ENCODE measurements around the gene SRP14. TPM values are rescaled to one million over a fixed set of nuclear protein-coding genes. Genes with fewer than 3 reads are reported as not detected.

Gene SRP14
- total RNA-seq, 1 experiment from 2014 or later: 168 TPM

DNA sequence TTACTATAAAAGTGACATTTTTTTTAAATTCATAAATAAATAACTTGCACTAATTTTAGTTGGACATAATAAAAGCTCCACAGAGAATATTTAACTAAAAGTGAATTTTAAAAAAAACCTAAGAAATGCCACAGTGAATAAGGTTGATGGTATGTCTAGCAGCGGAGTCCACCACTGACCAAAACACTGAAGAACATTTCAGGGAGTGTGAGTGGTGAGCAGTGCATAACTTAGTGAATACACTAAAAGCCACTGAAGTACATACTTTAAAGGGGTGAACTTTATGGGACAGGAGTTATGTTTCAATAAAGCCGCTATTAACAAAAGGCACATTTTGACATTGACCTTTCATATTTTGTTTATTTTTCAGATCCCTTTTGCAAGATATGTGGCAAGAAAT, 32.3 kb downstream of the SRP14 start:
- no TSS peak for BruUV-seq (replicated peaks)
- CTCF ChIA-PET: no interaction called here
- Histone ChIP-seq H3K9ac (ENCODE audit: low read length) (no peak overlapping the region), H4K20me1 (ENCODE audit: insufficient read depth) (no peaks in the 10 kb centered on the region), H3K79me2 (ENCODE audit: insufficient read depth, low read length) (no peaks in the 10 kb centered on the region), H3K4me3 (replicated peaks in 1 of 2; ENCODE audit: low read depth in 1 of 2, low read length in 2 of 2) (no peak overlapping the region), H3K9me2 (ENCODE audit: insufficient read depth) (no peaks in the 10 kb centered on the region), H3K27me3 (ENCODE audit: insufficient read depth, low read length) (no peaks in the 10 kb centered on the region), H2AFZ (ENCODE audit: low read depth, low read length, poor library complexity, severe bottlenecking) (no peak overlapping the region), H3K36me3 (ENCODE audit: control insufficient read depth in 1 of 2, insufficient read depth in 2 of 2, low read length in 2 of 2) (peaks cover 35 to 36% of the 10 kb centered on the region in 2 experiments), H3K4me2 (ENCODE audit: low read length) (no peak overlapping the region), H3K4me1 (ENCODE audit: control insufficient read depth in 1 of 2, insufficient read depth in 2 of 2, low read length in 2 of 2) (peaks cover 1 to 3% of the 10 kb centered on the region in 2 experiments; a peak in 2 of 4 replicates), H3K27ac (ENCODE audit: low read depth, low read length) (no peak overlapping the region), H3K9me3 (ENCODE audit: control insufficient read depth in 1 of 2, insufficient read depth in 1 of 2, low read depth in 1 of 2, low read length in 2 of 2) (no peaks in the 10 kb centered on the region)
- no peak for ATAC-seq
- DNase-seq (ENCODE audit: low read depth, low spot score): no peak
- TF ChIP-seq, protein P1, sequence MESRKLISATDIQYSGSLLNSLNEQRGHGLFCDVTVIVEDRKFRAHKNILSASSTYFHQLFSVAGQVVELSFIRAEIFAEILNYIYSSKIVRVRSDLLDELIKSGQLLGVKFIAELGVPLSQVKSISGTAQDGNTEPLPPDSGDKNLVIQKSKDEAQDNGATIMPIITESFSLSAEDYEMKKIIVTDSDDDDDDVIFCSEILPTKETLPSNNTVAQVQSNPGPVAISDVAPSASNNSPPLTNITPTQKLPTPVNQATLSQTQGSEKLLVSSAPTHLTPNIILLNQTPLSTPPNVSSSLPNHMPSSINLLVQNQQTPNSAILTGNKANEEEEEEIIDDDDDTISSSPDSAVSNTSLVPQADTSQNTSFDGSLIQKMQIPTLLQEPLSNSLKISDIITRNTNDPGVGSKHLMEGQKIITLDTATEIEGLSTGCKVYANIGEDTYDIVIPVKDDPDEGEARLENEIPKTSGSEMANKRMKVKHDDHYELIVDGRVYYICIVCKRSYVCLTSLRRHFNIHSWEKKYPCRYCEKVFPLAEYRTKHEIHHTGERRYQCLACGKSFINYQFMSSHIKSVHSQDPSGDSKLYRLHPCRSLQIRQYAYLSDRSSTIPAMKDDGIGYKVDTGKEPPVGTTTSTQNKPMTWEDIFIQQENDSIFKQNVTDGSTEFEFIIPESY (IDR thresholded peaks at IDR 0.05; ENCODE audit: extremely low read depth, insufficient replicate concordance, low read length): no peak
- TF ChIP-seq ELF1 (IDR thresholded peaks at IDR 0.05; ENCODE audit: borderline replicate concordance, low read depth): no peak
- TF ChIP-seq, protein P2, sequence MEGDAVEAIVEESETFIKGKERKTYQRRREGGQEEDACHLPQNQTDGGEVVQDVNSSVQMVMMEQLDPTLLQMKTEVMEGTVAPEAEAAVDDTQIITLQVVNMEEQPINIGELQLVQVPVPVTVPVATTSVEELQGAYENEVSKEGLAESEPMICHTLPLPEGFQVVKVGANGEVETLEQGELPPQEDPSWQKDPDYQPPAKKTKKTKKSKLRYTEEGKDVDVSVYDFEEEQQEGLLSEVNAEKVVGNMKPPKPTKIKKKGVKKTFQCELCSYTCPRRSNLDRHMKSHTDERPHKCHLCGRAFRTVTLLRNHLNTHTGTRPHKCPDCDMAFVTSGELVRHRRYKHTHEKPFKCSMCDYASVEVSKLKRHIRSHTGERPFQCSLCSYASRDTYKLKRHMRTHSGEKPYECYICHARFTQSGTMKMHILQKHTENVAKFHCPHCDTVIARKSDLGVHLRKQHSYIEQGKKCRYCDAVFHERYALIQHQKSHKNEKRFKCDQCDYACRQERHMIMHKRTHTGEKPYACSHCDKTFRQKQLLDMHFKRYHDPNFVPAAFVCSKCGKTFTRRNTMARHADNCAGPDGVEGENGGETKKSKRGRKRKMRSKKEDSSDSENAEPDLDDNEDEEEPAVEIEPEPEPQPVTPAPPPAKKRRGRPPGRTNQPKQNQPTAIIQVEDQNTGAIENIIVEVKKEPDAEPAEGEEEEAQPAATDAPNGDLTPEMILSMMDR (IDR thresholded peaks at IDR 0.05 in 2 of 3, conservative IDR thresholded peaks at IDR 0.05 in 1 of 3; ENCODE audit: borderline replicate concordance in 1 of 3, insufficient read depth in 1 of 3, low read depth in 2 of 3, low read length in 2 of 3): no peak
- TF ChIP-seq EZH2 (IDR thresholded peaks at IDR 0.05): no peak
- TF ChIP-seq, protein P3, sequence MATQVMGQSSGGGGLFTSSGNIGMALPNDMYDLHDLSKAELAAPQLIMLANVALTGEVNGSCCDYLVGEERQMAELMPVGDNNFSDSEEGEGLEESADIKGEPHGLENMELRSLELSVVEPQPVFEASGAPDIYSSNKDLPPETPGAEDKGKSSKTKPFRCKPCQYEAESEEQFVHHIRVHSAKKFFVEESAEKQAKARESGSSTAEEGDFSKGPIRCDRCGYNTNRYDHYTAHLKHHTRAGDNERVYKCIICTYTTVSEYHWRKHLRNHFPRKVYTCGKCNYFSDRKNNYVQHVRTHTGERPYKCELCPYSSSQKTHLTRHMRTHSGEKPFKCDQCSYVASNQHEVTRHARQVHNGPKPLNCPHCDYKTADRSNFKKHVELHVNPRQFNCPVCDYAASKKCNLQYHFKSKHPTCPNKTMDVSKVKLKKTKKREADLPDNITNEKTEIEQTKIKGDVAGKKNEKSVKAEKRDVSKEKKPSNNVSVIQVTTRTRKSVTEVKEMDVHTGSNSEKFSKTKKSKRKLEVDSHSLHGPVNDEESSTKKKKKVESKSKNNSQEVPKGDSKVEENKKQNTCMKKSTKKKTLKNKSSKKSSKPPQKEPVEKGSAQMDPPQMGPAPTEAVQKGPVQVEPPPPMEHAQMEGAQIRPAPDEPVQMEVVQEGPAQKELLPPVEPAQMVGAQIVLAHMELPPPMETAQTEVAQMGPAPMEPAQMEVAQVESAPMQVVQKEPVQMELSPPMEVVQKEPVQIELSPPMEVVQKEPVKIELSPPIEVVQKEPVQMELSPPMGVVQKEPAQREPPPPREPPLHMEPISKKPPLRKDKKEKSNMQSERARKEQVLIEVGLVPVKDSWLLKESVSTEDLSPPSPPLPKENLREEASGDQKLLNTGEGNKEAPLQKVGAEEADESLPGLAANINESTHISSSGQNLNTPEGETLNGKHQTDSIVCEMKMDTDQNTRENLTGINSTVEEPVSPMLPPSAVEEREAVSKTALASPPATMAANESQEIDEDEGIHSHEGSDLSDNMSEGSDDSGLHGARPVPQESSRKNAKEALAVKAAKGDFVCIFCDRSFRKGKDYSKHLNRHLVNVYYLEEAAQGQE (IDR thresholded peaks at IDR 0.05; ENCODE audit: low read depth): no peak
- TF ChIP-seq, protein P4, sequence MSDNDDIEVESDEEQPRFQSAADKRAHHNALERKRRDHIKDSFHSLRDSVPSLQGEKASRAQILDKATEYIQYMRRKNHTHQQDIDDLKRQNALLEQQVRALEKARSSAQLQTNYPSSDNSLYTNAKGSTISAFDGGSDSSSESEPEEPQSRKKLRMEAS (IDR thresholded peaks at IDR 0.05): no peak
- no peak for TF ChIP-seq YY1 (IDR thresholded peaks at IDR 0.05; ENCODE audit: extremely low read depth, insufficient replicate concordance, low read depth, low read length)
- no peak for TF ChIP-seq POLR2A (IDR thresholded peaks at IDR 0.05; ENCODE audit: borderline replicate concordance, extremely low read depth, insufficient read depth, insufficient read length)
- no peak for TF ChIP-seq ZFX (IDR thresholded peaks at IDR 0.05)
- intact Hi-C loops (cut with micrococcal nuclease): no loop called here
- POLR2A ChIA-PET: no interaction called here
- RAD21 ChIA-PET (ENCODE audit: low non-redundant PET in 1 of 2, low total read pairs in 2 of 2, uncharacterized antibody in 2 of 2, unreplicated experiment in 2 of 2): no interaction called here
